Stomach smooth muscle (tissue), 2 donors: ENCODE measurements around the gene SH2D3C.

Source experiments
- H3K27ac ChIP-seq: one replicate; pipeline ENCODE4 v1.7.0; 2013; ENCODE audit warnings: mild to moderate bottlenecking, low read length, inconsistent platforms
- H3K27me3 ChIP-seq, 2 donors: one replicate each; pipeline ENCODE4 v1.7.0; 2013; ENCODE audit warnings: low read length in 2 of 2; ENCODE audit not compliant: insufficient read depth in 2 of 2, control insufficient read depth in 1 of 2
- H3K36me3 ChIP-seq, 2 donors: one replicate each; pipeline ENCODE4 v1.7.0; 2013; ENCODE audit warnings: low read length in 2 of 2; ENCODE audit not compliant: control insufficient read depth in 2 of 2, insufficient read depth in 2 of 2
- H3K4me1 ChIP-seq: one replicate; pipeline ENCODE4 v1.7.0; 2013; ENCODE audit warnings: low read length; ENCODE audit not compliant: control insufficient read depth, insufficient read depth
- H3K4me3 ChIP-seq, 2 donors: one replicate each; pipeline ENCODE4 v1.7.0; 2013; ENCODE audit warnings: low read length in 2 of 2
- H3K9ac ChIP-seq, 2 donors: one replicate each; pipeline ENCODE4 v1.7.0; 2013; ENCODE audit warnings: low read length in 2 of 2, mild to moderate bottlenecking in 1 of 2
- H3K9me3 ChIP-seq, 2 donors: one replicate each; pipeline ENCODE4 v1.7.0; 2013; ENCODE audit warnings: low read length in 2 of 2; ENCODE audit not compliant: control insufficient read depth in 2 of 2
- donor health status: healthy.
- donor health status: Pancreatic carcinoma.

SH2D3C gene

GRCh38 chr9:127690735-127691134, 87.7 kb downstream of the SH2D3C start:
- Histone ChIP-seq H3K4me3 (no peak overlapping the region), H3K27ac (no peak overlapping the region), H3K9me3 (no peaks in the 10 kb centered on the region), H3K27me3 (no peaks in the 10 kb centered on the region), H3K4me1 (no peaks in the 10 kb centered on the region), H3K9ac (no peak overlapping the region), H3K36me3 (peaks cover 5 to 25% of the 10 kb centered on the region in 2 donors)

GRCh38 chr9:127689329-127690000, 89.0 kb downstream of the SH2D3C start:
- Histone ChIP-seq H3K9me3 (no peaks in the 10 kb centered on the region), H3K9ac (no peak overlapping the region), H3K27me3 (no peaks in the 10 kb centered on the region), H3K36me3 (peaks cover 5 to 27% of the 10 kb centered on the region in 2 donors), H3K27ac (no peak overlapping the region), H3K4me3 (no peak overlapping the region), H3K4me1 (no peaks in the 10 kb centered on the region)
